DOHH2 (cell line): ENCODE results near the gene PHF21B.

Experiments used
- EZH2phosphoT487 ChIP-seq: fragments of 200-600 bp; sonication (generic); IDR thresholded peaks from 2 replicates; pipeline ENCODE4 v1.6.1; 2017; ENCODE audit warnings: borderline replicate concordance, mild to moderate bottlenecking, antibody characterized with exemption, low read length, moderate library complexity, mixed read lengths
- TF ChIP-seq, protein P1 (sequence below): fragments of 200-600 bp; sonication (generic); IDR thresholded peaks from one replicate; pipeline ENCODE4 v1.5.1; 2014; ENCODE audit warnings: antibody characterized with exemption, mild to moderate bottlenecking, low read depth, low read length; ENCODE audit not compliant: poor library complexity, severe bottlenecking

DNA sequence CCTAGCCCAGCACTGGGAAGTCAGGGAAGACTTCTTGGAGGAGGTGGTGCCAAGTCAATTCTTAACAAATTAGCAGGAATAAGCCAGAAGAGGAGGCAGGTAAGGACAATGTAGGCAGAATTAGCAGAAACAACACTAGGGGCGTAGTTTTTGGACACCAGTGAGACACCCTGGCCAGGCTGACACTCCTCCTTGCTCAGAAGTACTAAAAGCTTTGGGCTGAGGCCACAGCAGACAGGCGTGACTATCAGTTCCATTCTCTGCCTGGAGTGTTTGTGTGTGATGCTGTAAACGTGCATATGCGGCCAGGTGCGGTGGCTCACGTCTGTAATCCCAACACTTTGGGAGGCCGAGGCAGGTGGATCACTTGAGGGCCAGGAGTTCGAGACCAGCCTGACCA is 36.0 kb downstream of the PHF21B start:
- TF ChIP-seq, protein P1, sequence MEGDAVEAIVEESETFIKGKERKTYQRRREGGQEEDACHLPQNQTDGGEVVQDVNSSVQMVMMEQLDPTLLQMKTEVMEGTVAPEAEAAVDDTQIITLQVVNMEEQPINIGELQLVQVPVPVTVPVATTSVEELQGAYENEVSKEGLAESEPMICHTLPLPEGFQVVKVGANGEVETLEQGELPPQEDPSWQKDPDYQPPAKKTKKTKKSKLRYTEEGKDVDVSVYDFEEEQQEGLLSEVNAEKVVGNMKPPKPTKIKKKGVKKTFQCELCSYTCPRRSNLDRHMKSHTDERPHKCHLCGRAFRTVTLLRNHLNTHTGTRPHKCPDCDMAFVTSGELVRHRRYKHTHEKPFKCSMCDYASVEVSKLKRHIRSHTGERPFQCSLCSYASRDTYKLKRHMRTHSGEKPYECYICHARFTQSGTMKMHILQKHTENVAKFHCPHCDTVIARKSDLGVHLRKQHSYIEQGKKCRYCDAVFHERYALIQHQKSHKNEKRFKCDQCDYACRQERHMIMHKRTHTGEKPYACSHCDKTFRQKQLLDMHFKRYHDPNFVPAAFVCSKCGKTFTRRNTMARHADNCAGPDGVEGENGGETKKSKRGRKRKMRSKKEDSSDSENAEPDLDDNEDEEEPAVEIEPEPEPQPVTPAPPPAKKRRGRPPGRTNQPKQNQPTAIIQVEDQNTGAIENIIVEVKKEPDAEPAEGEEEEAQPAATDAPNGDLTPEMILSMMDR = no peak
- no peak for TF ChIP-seq EZH2phosphoT487
